OCI-LY3 (cell line): ENCODE data around the gene NCDN.

Source experiments
- CTCF ChIP-seq: fragments of 200-600, 300-600 bp; sonication (generic); IDR thresholded peaks from 2 replicates; pipeline ENCODE4 v1.5.1; 2014; ENCODE audit warnings: antibody characterized with exemption, low read length, low read depth
- EZH2phosphoT487 ChIP-seq: fragments of 200-600 bp; shearing (Covaris generic); IDR thresholded peaks from 2 replicates; pipeline ENCODE4 v1.6.1; 2018; ENCODE audit warnings: antibody characterized with exemption, mixed run types, low read depth

- no peak for TF ChIP-seq CTCF
- no peak for TF ChIP-seq EZH2phosphoT487
Observed at GRCh38 chr1:35539073-35539823, 18.4 kb upstream of the NCDN start.
